Lower leg skin (tissue), 3 donors: ENCODE measurements around the gene CCT6B.

Source experiments
- CTCF ChIP-seq, 3 donors: fragments of 450-650 bp; IDR thresholded peaks; one replicate each; pipeline ENCODE4 v1.5.1; 2016; ENCODE audit warnings: antibody characterized with exemption in 3 of 3, mild to moderate bottlenecking in 3 of 3, moderate library complexity in 2 of 3
- POLR2A ChIP-seq, 2 donors: fragments of 450-650 bp; IDR thresholded peaks; one replicate each; pipeline ENCODE4 v1.6.1; 2016 to 2017; ENCODE audit warnings: antibody characterized with exemption in 2 of 2, mild to moderate bottlenecking in 1 of 2, moderate library complexity in 1 of 2

GRCh38 chr17:34974794-34975785 lies 13.8 kb upstream of the CCT6B start:
- TF ChIP-seq POLR2A (IDR thresholded peaks at IDR 0.05) (no peak), CTCF (IDR thresholded peaks at IDR 0.05) (no peak)
